HG03060 (cell line): ENCODE data around the gene CRTC2.

Experiments
- ATAC-seq: cut with Tn5 transposase; IDR thresholded peaks from one replicate; pipeline ENCODE4 v1.9.1; 2021; ENCODE audit warnings: low read depth, moderate number of reproducible peaks; ENCODE audit not compliant: unreplicated experiment

The CRTC2 gene

GRCh38 chr1:153954826-153955225 lies 3.6 kb downstream of the CRTC2 start:
- no peak for ATAC-seq

DNA sequence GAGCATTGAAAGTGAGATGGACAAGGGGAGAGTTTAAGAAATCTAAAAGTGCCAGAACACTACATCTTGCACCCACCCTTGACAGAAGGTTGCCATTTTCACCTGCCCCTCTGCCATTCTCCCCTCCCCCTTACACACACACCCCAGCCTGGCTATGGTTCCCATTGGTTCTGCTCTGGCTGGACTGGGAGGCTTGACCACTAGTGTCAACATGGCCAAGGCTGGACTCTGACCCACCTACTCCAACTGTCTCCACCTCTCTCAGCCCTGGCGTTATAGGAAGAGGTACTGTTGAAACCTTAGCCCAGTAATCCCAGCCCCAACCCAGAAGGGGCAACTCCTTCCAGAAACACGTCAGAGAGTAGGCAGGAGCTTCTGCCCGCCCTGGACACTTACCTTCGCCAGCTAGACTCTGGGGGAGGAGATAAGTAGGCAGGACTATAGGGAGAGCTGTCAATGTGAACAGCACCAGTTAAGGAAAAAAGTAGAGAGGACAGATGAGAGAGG lies 4.5 kb downstream of the CRTC2 start:
- no peak for ATAC-seq

DNA sequence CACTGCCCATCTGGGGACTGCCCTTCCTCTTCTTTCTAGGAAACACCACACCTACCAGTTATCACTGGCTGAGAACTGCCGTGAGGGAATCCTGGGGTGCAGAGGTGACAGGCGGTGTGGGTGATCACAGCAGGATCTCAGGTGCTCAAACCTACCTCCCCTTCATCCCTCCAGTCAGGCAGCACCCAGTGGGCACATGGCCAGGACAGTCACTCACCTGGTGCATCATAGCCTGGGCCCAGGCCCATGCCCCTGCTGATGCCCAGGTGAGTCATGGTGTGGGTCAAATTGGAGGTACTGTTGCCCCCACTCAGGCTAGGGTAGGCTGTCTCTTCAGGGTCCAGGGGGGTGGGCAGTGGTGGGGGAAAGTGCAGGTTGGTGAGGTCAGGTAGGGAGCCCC lies 6.6 kb downstream of the CRTC2 start:
- ATAC-seq: no peak

DNA sequence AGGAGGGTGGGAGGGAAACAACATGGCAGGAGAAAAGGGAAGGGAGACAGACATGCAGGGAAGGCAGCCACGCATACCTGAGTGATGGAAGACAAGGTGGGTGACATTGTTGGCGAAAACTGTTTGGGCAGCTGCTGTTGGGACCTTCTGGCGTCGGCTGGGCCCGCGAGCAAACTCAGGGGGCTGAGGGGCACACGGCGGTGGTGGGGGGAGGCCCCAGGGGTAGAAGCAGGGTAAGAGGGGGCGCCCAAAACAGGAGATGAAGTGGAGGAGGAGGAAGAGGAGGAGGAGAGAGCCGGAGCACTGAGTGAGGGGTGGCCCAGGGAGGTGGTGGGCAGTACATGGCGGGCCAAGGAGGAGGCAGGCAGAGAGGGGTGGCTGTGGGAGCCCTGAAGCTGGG lies 7.2 kb downstream of the CRTC2 start:
- ATAC-seq: no peak

DNA sequence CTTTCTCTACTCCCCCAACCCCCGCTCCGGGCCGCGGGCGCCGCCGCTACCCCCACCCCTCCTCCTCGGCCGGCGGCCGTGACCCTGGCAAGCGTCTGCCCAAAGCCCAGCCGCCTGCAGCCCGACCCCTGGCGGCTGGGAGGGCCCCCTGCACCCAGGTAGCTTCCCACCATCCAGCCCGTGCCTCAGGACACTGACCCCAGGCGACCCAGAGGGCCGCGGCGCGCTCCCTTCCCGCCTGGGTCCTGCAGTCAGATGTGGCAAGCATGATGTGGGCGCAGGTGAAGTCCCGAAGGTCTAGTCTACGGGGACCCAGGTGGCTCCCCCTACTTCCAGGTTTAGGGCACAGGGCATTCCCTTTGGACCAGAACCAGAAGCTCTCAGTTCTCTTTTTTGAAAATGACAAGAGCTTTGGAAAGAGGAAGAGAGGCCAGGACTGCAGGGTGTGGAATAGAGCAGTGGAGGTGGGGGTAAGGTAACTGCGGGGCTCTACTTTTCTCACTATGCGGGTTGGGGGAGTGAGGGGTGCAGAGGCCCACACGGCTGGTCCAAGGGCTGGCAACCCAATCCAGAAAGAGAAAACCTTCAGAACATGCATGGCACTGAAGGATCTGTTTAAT lies 11.7 kb downstream of the CRTC2 start, which contains the start of gene DENND4B:
TSS of gene DENND4B (minus strand) at position 97 of the 620 bp plus-strand sequence. CDS start 2,344 bp downstream, outside the sequence.
- peak; percentile 21 for ATAC-seq

DNA sequence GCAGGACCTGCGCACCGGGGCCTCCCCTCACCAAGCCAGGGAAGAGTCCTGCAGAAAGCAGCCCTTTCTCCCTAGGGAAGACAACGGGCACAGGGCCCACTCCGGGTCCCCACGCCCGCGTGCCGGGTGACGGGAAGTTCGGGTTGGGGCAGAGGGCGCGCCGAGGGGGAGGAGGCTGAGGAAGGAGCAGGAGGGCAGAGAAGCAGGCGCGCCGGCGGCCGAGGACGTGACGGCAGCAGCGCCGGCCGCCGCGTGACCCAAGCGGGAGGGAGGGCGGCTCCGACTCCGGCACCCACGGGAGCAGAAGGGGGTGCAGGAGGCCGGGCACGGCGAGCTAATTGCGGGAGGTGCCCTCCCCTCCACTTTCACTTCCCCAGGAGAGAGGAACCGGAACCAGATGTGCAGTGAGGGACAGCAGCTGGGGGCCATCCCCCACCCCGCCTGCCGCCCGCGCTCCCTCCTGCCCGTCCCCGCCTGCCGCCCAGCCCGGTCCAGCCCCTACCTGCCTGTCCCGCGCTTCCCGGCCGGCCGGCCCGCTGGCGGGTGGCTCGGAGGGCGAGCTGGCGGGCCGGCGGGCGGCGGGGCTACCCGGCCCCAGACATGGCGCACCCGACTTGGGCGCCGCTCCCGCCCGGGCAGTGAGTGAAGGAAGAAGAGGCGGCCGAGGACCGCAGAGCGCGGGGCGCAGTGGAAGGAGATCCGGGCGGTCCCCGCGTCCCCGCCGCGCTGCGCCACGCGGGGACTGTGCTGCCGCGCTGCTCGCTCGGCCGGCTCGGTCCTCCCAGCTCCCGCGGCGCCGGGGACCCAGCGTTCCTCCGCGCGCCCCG lies 12.4 kb downstream of the CRTC2 start:
- peak; percentile 71 for ATAC-seq

DNA sequence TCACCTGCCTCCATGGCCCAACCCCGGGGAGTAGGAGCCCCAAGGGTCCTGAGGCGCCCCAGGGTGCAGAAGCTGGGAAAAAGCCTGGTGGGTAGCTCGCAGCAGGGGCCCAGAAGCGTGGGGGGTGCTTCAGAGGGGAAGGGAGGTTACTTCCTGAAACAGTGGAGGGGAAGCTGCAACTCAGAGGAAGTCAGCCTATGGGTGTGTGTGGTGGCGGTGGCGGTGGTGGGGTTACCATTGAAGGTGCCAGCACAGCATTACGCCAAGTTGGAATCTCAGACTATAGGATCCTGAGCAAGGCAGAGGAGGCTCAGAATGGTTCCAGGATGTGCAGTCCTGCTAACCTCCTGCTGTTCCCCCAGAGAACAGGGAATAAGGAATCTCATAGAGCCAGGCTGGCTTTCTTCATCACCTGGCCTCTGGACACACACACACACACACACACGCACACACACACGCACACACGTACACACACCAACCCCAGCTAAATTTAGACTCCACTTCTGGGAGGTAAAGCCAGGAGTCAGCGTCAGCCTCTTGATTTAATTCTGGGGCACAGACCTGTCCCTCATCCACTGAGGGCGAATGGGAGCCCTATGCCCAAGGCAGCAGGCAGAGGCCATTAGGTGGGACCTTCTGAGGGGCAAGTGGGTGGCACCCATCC lies 13.1 kb downstream of the CRTC2 start:
- no peak for ATAC-seq

DNA sequence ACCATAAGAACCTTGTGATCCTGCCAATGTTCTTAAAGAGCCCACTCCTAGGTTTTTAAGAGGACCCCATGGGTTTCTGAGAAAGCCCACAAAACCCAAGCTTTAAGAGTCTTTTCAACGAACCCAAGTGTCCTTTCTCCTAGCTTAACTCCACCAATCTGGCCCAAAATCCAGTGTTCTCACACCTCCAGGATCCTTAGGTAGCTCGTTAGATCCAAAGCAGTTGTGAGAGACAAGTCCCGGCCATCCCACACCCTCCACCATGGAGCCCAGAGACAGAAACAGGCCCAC lies 13.6 kb downstream of the CRTC2 start:
- no peak for ATAC-seq

GRCh38 chr1:153944005-153944826 lies 14.2 kb downstream of the CRTC2 start:
- no peak for ATAC-seq

- ATAC-seq: no peak
Measured at GRCh38 chr1:153942766-153943549, 15.5 kb downstream of the CRTC2 start.

- no peak for ATAC-seq
Measured at GRCh38 chr1:153941826-153942725, 16.3 kb downstream of the CRTC2 start.

GRCh38 chr1:153940756-153941155 lies 17.7 kb downstream of the CRTC2 start:
- ATAC-seq: no peak

- ATAC-seq: no peak
Measured at GRCh38 chr1:153939476-153939875, 18.9 kb downstream of the CRTC2 start.

DNA sequence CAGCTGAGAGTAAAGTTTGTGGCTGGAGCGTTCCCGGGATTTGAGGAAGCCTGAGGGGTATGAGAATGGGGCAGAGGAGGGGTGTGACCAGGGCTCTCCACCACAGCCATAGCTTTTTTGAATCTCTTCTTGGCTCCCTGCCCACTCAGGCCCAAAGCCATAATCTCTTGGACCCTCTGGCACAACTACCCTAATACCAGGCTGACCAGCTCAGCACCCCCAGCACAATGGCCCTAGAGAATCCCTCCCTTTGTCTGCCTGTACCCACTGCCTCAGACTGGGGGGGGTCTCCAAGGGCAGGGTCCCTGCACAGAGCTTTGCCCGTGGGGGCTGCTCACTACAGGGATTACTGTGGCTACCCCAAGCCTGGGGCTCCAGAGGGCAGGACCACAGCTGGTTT lies 19.4 kb downstream of the CRTC2 start:
- ATAC-seq: no peak

DNA sequence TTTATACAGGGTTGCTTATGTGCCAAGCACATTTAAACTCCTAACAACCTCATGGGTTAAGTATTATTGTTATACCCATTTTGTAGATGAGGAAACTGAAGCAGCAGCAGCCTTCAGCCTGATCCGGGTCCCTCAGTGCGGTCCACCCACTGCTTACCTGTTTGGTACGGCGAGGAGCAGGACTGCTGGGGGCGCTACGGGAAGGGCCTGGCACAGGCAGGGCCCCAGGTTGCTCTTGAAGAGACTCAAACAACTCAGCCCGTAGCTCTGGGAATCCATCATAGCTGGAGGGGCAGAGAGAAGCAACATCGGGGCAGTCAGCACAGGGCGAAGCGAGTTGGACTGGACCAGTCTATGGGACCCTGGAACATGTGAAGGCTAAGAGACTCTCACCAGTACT lies 21.1 kb downstream of the CRTC2 start:
- ATAC-seq: no peak

DNA sequence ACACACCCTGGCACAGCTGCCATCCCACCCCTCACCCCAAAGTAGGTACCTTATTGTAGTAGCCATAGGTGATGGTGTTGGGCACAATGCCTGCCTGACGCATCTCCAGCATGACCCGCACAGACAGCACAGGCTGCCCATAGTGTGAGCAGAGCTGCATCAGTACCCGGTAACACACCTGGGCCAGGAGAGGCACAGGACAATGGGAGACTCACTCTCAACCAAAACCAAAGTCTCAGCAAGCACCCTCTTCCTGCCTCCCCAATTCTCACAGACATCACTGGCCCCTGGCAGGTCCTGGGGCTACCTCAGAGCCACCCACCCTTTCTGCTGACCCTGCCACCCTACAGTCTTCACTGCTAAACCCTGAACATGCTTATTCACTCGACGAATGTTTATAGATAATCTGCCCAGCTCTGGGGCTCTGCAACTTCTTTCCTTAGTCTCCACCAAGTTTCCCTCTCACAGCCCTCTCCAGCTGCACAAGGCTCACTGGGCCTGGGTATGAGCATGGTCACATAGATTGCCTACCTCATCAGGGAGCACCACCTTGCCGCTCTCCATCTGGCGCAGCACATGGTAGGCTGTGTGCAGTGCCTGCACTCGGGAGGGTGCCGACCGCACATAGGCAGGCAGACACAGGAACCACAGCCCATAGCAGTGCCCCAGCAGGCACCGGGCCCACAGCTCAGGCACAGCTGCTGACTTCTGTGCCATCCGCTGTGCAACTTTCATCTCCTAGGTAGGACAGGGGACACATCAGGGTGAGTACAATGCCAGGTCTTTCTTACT lies 22.2 kb downstream of the CRTC2 start:
- ATAC-seq: no peak

DNA sequence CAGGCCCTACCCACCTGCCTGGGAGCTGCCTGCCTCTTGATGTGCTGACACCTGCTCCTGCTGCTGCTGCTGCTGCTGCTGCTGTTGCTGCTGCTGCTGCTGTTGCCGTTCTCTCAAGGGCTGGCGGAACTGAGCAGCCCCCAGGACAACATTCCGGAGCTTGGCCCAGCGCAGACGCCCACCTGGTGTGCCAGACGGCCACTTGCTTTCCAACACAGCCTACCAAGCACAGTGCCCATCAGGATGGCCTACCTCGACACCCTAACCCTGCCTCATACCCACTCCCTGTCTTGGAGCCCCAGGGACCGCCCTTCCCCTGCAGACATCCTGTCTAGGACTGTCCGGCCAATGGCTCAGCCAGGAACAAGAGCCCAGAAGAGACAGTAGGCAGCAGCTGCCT lies 23.7 kb downstream of the CRTC2 start:
- no peak for ATAC-seq

GRCh38 chr1:153933955-153934354 lies 24.5 kb downstream of the CRTC2 start:
- ATAC-seq: no peak
